GM21381 (cell line): ENCODE results near the gene DAPK1.

Experiments used
- ATAC-seq: cut with Tn5 transposase; IDR thresholded peaks from one replicate; pipeline ENCODE4 v1.9.1; 2021; ENCODE audit warnings: mild to moderate bottlenecking, moderate library complexity; ENCODE audit not compliant: unreplicated experiment

Gene DAPK1

DNA sequence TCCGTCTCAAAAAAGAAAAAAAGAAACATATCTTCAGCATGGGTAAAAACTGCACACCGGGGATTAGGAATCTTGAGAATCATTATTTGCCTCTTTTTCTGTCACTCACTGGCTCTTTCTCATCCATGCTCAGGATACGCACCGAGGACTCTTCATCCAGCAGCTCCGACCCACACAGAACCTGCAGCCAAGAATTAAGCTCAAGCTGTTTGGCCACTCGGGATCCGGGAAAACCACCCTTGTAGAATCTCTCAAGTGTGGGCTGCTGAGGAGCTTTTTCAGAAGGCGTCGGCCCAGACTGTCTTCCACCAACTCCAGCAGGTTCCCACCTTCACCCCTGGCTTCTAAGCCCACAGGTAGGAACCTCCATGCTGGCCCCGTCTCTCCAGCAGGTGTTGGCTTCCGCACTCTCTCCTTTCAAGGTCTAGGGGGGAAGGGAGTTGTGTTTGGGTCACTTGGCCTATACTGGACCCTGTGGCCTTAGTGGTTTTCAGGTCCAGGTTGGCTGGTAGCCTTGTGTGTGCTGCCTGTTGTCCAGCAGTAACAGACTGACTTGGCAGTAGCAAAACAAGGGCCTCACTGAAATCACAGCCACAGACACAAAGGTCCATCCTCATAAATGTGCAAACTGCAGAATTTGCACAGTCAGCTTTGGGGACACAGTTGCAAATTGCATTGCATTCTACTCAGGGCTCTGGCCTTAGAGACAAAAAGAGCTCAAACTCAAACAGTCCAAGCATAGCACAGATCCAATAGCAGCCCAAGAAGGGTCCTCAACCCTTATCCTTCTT is 183.8 kb downstream of the DAPK1 start:
- ATAC-seq = no peak

DNA sequence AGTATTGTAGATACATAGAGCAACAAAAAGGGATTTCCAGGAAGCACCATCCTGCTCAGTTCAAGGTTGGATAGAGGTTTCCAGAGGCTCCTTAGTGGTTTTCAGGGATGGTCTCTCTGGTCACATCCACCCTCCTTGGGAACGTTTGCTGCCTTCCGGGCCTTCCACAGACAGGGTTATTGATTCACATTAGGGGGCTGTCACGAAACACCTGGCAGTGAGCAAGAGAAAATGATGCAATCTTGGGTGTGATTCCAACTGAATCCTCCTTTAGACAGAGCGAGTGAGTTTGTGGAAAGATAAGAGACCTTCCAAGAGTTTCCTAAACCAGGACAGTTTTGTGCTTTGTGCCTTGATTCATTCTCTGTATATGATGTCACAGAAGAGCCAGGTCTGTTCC is 184.4 kb downstream of the DAPK1 start:
- no peak for ATAC-seq

DNA sequence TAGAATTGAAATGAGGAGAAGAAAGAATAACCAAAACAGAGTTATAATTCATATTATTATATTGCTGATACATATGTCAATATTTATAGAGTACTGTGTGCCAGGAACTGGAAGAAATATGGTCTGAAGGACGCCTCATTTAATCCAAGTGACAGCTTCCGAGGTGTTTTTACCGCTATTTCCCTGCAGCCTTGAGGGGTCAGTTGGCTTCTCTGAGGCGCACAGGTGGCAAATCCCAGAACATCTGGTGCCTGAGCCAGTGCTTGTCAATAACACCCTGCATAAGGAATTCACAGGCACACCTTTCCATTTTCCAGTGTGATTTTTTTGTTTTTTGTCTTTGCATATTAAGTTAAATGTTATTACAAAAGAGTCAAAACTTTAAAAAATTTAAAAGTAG is 185.0 kb downstream of the DAPK1 start:
- no peak for ATAC-seq

DNA sequence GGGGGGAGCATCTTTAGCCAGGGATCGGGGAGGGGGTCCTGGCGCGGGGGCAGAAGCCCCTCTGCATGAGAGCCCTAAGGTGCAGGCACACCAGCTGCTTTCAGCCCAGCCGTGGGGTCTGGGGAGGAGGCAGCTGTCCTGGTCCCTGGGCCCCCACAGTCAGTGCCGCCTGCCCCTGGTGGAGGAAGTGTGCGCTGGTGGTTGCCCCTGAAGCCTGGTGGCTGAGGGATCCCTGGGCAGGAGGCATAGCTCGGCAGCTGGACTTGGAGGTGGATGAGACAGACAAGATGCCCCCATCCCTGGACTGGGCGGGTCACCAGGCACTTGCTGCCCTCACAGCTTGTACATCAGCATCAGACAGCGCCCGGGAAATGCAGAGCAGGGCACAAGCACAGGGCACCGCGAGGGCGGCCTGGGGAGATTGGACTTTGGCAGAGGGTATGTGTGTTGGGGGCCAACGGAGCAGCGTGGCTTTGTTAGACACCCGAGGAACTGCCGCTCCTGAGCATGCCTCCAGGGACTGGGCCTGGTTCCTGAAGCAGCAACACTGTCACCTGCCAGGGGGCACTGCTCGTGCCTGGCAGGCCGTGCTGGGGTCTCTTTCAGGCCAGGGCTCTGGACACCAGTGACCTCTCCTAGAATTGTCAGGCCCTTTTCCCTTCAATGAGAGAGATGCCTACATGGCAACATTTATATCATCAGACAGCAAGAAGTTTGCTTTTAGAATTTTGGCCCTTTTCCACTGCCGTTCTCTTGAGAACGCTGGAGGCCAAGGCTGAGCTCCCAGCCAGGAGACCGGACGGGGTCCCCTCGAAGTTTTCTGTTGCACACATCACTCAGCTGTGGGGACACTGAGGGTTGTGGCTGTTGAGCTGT is 186.3 kb downstream of the DAPK1 start:
- no peak for ATAC-seq

DNA sequence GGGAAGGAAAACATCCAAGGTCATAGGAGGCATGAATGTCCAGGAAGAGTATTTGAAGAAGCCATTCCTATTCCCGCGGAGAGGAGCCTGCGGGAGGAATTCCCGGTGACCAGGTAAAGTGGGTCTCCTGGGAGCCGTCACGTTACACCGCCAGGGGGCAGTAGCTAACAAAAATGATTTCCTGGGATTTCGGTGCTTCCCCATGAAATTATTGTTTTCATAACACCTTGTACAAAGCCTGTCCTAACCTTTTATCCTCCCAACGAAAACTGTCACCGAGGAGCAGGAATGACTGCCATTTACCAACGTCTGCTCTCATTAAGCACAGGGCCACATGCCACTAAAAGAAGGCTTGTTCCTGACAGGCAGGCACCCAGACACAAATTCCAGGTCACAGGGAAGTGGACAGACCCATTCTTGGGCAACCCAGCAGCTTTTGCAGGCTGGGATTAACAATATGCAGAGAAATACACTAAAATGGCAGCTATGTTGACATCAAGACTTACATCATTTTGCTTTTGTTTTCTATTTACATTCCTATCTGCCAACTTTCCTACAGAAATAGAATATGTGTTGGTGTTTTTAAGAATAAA is 187.1 kb downstream of the DAPK1 start:
- no peak for ATAC-seq

DNA sequence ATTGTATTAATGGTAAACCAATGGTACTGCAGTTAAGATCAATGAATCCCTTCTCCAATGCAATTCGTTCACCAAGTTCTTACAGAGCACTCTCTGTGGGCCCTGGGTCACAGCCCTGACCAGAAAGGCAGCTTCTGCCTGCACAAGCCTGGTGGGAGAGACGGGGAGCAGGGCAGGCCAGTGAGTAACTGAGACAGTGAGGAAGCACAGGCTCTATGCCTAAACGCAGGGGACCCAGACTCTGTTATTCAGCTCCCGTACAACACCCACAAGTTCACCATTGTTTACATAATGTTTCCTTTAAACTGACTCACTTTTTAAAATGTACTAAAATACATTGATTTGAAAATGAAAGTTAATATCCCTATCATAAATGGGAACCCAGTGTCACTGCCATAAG is 187.8 kb downstream of the DAPK1 start:
- ATAC-seq = no peak

DNA sequence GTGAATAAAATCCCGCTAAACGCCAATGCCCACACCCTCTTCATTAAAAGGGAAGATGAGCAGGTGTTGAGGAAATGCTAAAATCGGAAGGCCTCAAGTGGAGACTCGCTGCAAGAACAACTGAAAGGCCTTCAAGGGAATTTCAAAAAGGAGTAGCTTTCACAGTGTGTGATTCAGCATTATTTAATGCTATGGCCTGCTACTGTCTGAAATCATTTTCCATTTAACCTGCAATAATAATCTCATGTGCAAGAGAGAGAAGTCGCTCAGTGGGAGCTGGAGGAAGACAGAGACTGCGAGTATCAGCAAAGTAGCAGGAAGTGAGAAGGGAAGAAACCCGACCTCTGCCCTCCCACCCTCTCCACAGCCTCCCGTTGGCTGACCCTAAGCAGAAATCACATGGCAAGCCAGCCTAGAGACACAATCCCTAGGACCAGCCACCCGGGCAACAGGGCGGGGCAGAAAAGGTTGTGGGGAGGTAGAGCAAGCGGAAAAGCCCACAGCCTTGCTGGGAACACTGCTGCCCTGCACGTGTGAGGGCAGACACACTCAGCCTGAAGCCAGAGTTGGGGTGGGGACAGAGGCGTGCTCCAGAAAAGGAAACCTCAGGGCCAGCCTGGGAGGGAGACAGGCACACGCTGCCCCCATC is 188.3 kb downstream of the DAPK1 start:
- ATAC-seq = no peak

DNA sequence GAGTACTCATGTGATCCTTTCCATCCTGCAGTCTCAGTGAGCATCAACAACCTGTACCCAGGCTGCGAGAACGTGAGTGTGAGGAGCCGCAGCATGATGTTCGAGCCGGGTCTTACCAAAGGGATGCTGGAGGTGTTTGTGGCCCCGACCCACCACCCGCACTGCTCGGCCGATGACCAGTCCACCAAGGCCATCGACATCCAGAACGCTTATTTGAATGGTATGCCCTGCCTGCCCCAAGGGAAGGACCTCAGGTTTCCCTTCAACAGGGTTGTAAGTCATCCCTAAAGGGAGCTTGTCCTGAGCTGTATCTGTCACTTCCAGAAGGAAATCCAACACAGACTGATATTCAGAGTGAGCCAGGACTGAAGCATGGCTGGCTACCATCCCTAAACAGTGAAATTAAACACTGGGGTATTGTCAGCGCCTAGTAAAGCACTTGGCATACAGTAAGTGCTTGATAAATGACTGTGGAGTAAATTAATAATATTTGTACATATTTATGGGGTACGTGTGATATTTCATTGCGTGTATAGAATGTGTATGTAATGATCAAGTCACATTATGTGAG is 188.9 kb downstream of the DAPK1 start:
- ATAC-seq = no peak

DNA sequence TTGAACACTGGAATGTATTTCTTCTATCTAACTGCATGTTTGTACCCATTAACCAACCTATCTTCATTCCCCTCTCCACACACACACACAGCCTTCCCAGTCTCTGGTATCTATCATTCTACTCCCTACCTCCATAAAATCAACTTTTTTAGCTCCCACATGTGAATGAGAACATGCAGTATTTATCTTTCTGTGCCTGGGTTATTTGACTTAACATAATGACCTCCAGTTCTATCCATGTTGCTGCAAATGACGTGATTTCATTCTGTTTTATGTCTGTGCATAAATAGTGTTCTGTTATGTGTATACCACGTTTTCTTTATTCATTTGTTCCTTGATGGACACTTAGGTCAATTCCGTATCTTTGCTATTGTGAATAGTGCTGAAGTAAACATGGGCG is 189.5 kb downstream of the DAPK1 start:
- no peak for ATAC-seq

DNA sequence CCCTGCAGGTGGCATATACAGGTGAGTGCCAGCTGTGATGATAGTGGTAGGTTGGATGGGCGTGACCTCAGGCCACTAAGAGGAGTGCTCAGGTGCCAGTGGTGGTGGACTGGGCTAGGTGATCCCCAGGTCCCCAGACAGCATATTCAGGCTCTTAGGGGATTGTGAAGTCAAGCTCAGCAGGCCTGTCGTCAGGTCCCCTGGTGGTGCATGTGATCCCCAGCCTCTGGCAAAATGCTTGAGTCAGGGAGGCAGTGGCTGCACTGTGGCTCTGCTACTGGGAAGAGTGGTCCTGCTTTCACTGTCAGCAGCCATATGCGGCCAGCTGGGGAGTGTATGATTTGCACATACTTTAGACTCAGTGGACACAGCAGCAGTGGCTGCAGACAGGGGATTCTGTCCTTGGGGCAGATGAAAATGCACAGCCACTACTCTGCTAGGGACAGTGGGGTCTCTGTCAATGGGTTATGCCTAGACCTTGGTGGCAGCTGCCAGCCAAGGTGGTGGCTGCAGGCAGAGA is 196.6 kb downstream of the DAPK1 start:
- ATAC-seq = no peak

DNA sequence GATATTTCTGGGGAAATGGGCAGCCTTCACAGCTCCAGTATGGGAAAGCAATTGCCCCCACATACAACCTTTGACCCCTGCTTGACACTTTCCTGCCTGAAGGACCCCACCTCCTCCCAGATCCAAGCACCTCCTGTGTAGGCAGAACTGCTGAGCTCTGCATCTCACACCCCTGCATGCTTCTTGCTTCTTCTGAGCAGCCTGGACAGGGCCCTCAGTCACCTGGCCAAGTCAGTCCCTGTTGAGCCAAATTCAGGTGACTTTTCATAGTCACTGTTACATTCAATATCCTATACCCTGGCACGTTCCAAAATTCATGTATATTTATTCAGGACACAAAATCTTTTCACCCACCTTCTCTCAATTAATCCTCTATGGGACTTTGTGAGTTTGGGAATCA is 197.9 kb downstream of the DAPK1 start:
- no peak for ATAC-seq

DNA sequence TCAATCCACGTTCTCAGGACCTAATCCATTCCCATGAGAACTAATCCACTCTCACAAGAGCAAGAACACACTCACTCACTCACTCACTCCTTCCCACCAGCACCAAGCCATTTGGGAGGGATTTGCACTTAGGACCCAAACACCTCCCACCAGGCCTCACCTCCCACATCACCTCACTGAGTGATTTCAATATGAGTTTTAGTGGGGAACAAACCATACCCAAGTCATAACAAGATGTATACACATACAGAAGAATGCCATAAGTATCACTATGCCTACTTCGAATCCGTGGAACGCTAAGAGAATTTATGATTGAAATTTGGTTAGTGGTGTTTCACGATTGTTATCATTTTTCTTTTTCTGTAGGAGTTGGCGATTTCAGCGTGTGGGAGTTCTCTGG is 199.0 kb downstream of the DAPK1 start:
- no peak for ATAC-seq

DNA sequence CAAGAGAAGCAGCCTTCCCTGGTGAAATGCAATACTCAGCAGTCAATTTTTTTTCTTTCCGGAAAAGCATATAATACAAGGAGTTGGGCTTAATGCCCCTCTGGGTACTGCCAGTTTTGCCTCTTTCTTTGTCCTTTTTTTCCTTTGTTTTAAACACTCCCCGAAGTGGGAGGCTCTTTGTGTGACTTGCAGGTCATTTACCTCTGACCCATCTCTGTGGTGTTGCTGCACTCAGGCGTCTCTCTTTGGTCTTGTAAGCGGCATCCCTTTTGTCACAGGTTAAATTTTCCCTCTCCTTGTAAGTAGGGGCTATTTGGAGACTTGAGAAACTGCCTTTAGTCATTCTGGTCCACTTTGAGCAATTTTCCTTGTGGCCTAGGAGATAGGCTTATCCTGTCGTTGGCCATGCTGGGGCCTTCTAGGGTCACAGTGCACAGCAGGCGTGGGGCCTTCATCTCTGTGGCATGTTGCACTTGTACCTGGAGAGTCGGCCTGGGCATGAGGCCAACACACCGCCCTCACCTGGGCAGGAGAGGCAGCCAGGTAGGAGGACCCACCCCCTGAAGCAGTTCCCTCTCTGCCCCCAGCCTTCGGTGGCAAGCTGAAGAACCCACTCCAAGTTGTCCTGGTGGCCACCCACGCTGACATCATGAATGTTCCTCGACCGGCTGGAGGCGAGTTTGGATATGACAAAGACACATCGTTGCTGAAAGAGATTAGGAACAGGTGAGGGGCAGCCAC is 200.6 kb downstream of the DAPK1 start:
- no peak for ATAC-seq

DNA sequence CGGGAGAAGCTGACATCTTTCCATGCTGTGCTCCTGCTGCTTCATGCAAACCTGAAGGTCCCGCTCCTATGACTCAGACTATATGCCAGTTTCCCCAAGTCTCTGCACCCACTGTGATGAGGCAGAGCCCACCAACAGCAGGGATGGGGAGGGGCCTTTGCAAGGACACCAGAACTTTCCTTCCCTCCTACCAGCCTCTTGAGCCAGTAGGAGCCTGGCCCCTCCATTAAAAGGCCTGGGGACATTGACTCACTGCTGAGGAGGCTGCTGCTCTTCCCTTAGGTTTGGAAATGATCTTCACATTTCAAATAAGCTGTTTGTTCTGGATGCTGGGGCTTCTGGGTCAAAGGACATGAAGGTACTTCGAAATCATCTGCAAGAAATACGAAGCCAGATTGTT is 202.2 kb downstream of the DAPK1 start:
- no peak for ATAC-seq

DNA sequence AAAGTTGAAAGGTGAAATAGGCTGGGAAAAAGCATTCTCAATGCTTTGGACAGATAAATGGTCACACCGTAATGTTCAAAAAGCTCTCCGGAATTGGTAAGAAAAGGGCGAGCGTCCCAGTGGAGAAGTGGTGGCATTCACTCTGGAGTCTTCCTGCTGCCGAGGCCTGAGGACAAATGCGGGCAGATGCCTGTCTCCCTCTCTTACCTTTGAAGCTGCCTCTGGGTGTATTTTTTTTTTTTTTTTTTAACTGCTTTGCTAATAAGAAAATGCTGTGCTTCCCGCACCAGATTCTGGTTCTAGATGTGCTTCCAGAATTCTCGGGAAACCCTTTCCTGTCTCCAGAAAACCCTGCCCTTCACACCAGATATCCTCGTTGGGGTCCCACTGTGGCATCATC is 203.8 kb downstream of the DAPK1 start:
- no peak for ATAC-seq

DNA sequence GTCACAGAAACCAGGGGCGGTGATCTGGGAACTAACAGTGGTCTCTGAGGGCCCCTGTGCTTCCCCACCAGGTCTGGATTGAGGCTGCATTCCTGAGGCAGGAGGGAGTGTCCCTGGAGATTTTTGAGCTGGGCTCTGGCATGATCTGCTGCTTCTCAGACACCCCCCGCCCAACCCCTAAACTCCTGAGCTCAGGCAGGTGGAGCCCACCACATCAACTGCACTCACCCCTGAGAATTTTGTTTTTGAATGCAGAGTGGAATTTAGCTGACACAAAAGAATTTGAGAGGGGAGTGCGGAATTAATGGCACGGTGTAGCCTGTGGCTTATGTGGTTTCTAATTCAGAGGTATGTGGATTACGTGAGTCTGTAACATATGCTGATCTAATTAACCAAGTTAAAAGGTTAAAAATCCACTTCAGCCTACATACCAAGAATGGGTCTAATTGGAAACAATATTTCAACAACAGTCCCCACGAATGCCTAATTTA is 204.3 kb downstream of the DAPK1 start:
- ATAC-seq = no peak

DNA sequence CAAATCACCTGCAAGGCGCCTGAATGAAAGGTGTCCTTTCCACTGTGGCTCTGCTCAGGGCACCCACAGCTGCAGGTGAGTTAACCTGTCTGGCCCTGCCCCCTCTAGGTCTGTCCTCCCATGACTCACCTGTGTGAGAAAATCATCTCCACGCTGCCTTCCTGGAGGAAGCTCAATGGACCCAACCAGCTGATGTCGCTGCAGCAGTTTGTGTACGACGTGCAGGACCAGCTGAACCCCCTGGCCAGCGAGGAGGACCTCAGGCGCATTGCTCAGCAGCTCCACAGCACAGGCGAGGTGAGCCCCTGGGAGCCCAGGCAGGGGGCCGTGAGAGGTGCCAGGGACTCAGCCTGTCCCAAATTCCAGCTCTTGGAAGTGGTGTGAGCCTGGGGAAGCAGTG is 205.3 kb downstream of the DAPK1 start:
- no peak for ATAC-seq

DNA sequence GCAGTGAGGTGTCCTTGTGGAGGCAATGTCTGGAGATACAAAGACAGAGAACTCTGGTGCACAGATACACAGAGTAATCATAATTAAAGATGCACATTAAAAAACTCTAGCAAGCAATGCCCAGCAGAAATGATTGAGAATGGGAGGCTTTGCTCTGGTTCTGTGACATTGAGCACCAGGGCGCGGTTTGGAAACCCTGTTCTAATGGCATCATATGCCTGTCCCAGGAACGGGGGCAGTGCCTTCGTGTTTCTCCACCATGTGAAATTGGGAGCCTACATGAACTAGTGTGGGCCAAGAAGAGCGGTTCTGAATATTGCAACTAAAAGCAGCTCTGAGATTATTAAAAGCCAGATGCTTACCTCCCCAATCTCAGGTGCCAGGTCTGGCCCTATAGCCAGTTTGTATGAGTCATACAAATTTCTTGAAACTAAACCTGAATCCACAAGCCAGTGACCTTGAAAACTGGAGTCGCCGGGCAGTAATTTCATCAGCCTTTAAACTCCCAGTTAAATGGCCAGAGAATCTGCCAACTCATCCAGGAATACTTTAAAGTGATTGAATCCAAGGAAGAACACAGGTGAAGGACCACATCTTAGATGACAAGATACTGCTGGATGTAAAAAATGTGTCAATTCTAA is 206.1 kb downstream of the DAPK1 start:
- ATAC-seq = no peak

DNA sequence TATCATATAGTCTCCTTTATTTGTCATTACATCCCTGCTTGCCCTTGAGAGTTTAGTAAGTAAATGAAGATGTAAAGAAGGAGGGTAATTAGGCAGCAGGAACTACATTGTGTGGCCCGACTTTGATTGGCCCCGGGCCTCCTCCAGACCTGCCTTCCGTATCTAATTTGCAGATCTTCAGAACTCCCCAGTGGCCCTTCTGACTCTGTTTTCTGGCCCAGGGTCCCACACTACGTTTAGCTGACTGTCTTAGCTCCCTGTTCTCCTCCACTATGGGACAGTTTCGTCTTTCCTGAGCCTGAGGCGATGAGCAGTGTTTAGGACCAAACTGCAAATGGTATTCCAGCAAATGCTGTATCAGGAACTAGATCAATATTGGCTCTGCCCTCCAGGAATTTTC is 206.7 kb downstream of the DAPK1 start:
- ATAC-seq = no peak
